K562 (cell line): ENCODE measurements around the gene SHROOM3.

Source experiments
- BMI1 ChIP-seq: fragments of 150-350 bp; IDR thresholded peaks from 2 replicates; pipeline ENCODE4 v1.6.1; 2014; ENCODE audit warnings: low read length
- BRCA1 ChIP-seq, 2 experiments: fragments of 450-650 bp in 1 of 2; sonication (generic) in 1 of 2; formaldehyde crosslinking in 1 of 2; IDR thresholded peaks; 2 replicates each; pipeline versions ENCODE4 v1.5.0 to v1.6.1; 2017 to 2020; ENCODE audit warnings: mild to moderate bottlenecking in 1 of 2, missing genetic modification reagents in 1 of 2
- BRD9 ChIP-seq: fragments of 450-650 bp; IDR thresholded peaks from 2 replicates; pipeline ENCODE4 v1.6.1; 2018; ENCODE audit warnings: low read depth; ENCODE audit not compliant: partially characterized antibody
- CTCF ChIP-seq, 3 experiments: IDR thresholded peaks in 2 of 3; conservative IDR thresholded peaks in 1 of 3; 2 replicates each; pipeline ENCODE4 v1.5.1; 2011 to 2012; ENCODE audit warnings: low read length in 3 of 3, mild to moderate bottlenecking in 3 of 3, control low read depth in 2 of 3, improper control_type of control experiment in 1 of 3, inconsistent platforms in 1 of 3, low read depth in 1 of 3, mixed read lengths in 1 of 3, moderate library complexity in 1 of 3; ENCODE audit not compliant: insufficient read depth in 2 of 3
- JUNB ChIP-seq: fragments of 450-650 bp; formaldehyde crosslinking; conservative IDR thresholded peaks from 2 replicates; pipeline ENCODE4 v1.4.0; 2020; ENCODE audit warnings: mild to moderate bottlenecking
- POLR2A ChIP-seq: fragments of 450-650 bp; conservative IDR thresholded peaks from 2 replicates; pipeline ENCODE4 v1.6.1; 2016
- POLR2AphosphoS5 ChIP-seq: IDR thresholded peaks from 2 replicates; pipeline ENCODE4 v1.6.1; 2011; ENCODE audit warnings: mild to moderate bottlenecking, low read depth, low read length, moderate library complexity; ENCODE audit not compliant: control insufficient read depth, insufficient read depth
- ZNF263 ChIP-seq: sonication (generic); formaldehyde crosslinking; IDR thresholded peaks from 2 replicates; pipeline ENCODE4 v1.8.0; 2022; ENCODE audit warnings: mild to moderate bottlenecking, missing genetic modification reagents, borderline replicate concordance

GRCh38 chr4:76606645-76607265 lies 171.7 kb downstream of the SHROOM3 start:
- TF ChIP-seq CTCF (IDR thresholded peaks at IDR 0.05 in 2 of 3, conservative IDR thresholded peaks at IDR 0.05 in 1 of 3; ENCODE audit: insufficient read depth in 2 of 3, low read depth in 1 of 3, low read length in 3 of 3) (no peak), ZNF263 (CRISPR knock-in tag) (no peak), BRD9 (no peak), JUNB (CRISPR knock-in tag) (no peak), POLR2AphosphoS5 (no peak), POLR2A (no peak), BMI1 (no peak), BRCA1 (IDR thresholded peaks at IDR 0.05) (no peak), BRCA1 (CRISPR knock-in tag; IDR thresholded peaks at IDR 0.05) (no peak)
